Stimulated activated naive B cell treated with anti-CD40 and anti-IgM and Interleukin-4, amounts not matched to agents 10 μg/mL and 1 μg/mL and 100 μg/mL, for 72 hours (primary cell): ENCODE results near the gene PSME2.

Experiments
- ATAC-seq, 2 donors: fragments of 150-1000 bp; cut with Tn5 transposase; replicated peaks; 2 replicates each; pipeline ENCODE4 v1.10.0; 2021; ENCODE audit warnings: moderate library complexity in 1 of 2
- DNase-seq: peaks from one replicate; pipeline ENCODE4 v3.0.0; 2021
- H3K27ac Mint-ChIP-seq: one replicate; pipeline ENCODE4 v1.8.0; 2022; ENCODE audit warnings: mild to moderate bottlenecking, mixed read lengths
- H3K27me3 Mint-ChIP-seq, 2 donors: one replicate each; pipeline ENCODE4 v1.8.0; 2022; ENCODE audit warnings: mixed read lengths in 2 of 2
- H3K36me3 Mint-ChIP-seq, 2 donors: one replicate each; pipeline ENCODE4 v1.8.0; 2022; ENCODE audit warnings: mixed read lengths in 2 of 2, mild to moderate bottlenecking in 1 of 2
- H3K4me1 Mint-ChIP-seq, 2 donors: one replicate each; pipeline ENCODE4 v1.8.0; 2022; ENCODE audit warnings: mixed read lengths in 2 of 2, mild to moderate bottlenecking in 1 of 2
- H3K4me3 Mint-ChIP-seq, 2 donors: one replicate each; pipeline ENCODE4 v1.8.0; 2022; ENCODE audit warnings: mild to moderate bottlenecking in 2 of 2, mixed read lengths in 2 of 2, moderate library complexity in 1 of 2
- H3K9me3 Mint-ChIP-seq, 2 donors: one replicate each; pipeline ENCODE4 v1.8.0; 2022; ENCODE audit warnings: mixed read lengths in 2 of 2, mild to moderate bottlenecking in 1 of 2

PSME2 gene

GRCh38 chr14:24146453-24146977, at the start of gene PSME2:
Gene PSME2, minus strand, starts transcription at chr14:24146610. Its CDS starts 29 bp downstream, at chr14:24146581.
- Mint-ChIP-seq H3K36me3 (peaks cover 54 to 59% of the 10 kb centered on the region in 2 donors), H3K4me1 (peaks cover 45 to 76% of the 10 kb centered on the region in 2 donors)

GRCh38 chr14:24195186-24196070, 49.0 kb upstream of the PSME2 start, which contains the start of gene TM9SF1:
Gene TM9SF1, minus strand, starts transcription at chr14:24195441. Its CDS starts 422 bp downstream, at chr14:24195019.
- ATAC-seq (peak; percentile 90), DNase-seq (peak; percentile 87)
- H3K4me1 Mint-ChIP-seq = peaks cover 39 to 82% of the 10 kb centered on the region in 2 donors
- H3K4me3 Mint-ChIP-seq = peak within 1 kb of the TSS; percentile 92 to 95
- H3K9me3 Mint-ChIP-seq = peaks cover 0 to 3% of the 10 kb centered on the region in 2 donors
- peaks cover 33 to 57% of the 10 kb centered on the region in 2 donors for H3K36me3 Mint-ChIP-seq
- H3K27ac Mint-ChIP-seq = peak within 1 kb of the TSS; percentile 98
- H3K27me3 Mint-ChIP-seq = no peaks in the 10 kb centered on the region

More at GRCh38 chr14:24146453-24146977, at the start of gene PSME2:
- Mint-ChIP-seq H3K27me3 (no peaks in the 10 kb centered on the region), H3K9me3 (no peaks in the 10 kb centered on the region), H3K4me3 (peak within 1 kb of the TSS; percentile 96 to 97), H3K27ac (peak within 1 kb of the TSS; percentile 97)
- peak; percentile 97 for DNase-seq
- peak; percentile 79 to 80 for ATAC-seq

- Mint-ChIP-seq H3K9me3 (peaks cover 0 to 3% of the 10 kb centered on the region in 2 donors), H3K4me1 (peaks cover 41 to 82% of the 10 kb centered on the region in 2 donors), H3K4me3 (peak overlapping the region; percentile 92 to 95), H3K27ac (peak overlapping the region; percentile 98), H3K27me3 (no peaks in the 10 kb centered on the region), H3K36me3 (peaks cover 35 to 58% of the 10 kb centered on the region in 2 donors)
- ATAC-seq (no peak), DNase-seq (no peak)
Measured at GRCh38 chr14:24194873-24195185, 48.4 kb upstream of the PSME2 start.

GRCh38 chr14:24194186-24194872, 47.9 kb upstream of the PSME2 start:
- Mint-ChIP-seq H3K9me3 (peaks cover 0 to 3% of the 10 kb centered on the region in 2 donors), H3K4me3 (peak overlapping the region; percentile 92 to 95), H3K27ac (peak overlapping the region; percentile 98), H3K36me3 (peaks cover 31 to 54% of the 10 kb centered on the region in 2 donors), H3K4me1 (peaks cover 39 to 80% of the 10 kb centered on the region in 2 donors), H3K27me3 (no peaks in the 10 kb centered on the region)
- no peak for ATAC-seq
- DNase-seq = no peak

GRCh38 chr14:24192933-24193332, 46.5 kb upstream of the PSME2 start:
- no peak for ATAC-seq
- Mint-ChIP-seq H3K4me1 (peaks cover 34 to 74% of the 10 kb centered on the region in 2 donors), H3K36me3 (peaks cover 21 to 46% of the 10 kb centered on the region in 2 donors), H3K9me3 (no peaks in the 10 kb centered on the region), H3K27ac (no peak overlapping the region), H3K4me3 (no peak overlapping the region), H3K27me3 (no peaks in the 10 kb centered on the region)
- DNase-seq = no peak

GRCh38 chr14:24190416-24190815, 44.0 kb upstream of the PSME2 start:
- Mint-ChIP-seq H3K4me3 (no peak overlapping the region), H3K27ac (no peak overlapping the region)
- no peak for DNase-seq

GRCh38 chr14:24189460-24189859, 43.0 kb upstream of the PSME2 start:
- Mint-ChIP-seq H3K36me3 (peaks cover 27 to 49% of the 10 kb centered on the region in 2 donors), H3K27ac (peak overlapping the region; percentile 20), H3K27me3 (no peaks in the 10 kb centered on the region), H3K9me3 (no peaks in the 10 kb centered on the region), H3K4me1 (peaks cover 35 to 62% of the 10 kb centered on the region in 2 donors), H3K4me3 (no peak overlapping the region)
- no peak for DNase-seq
- ATAC-seq = no peak

More at GRCh38 chr14:24190416-24190815, 44.0 kb upstream of the PSME2 start:
- Mint-ChIP-seq H3K4me1 (peaks cover 38 to 72% of the 10 kb centered on the region in 2 donors), H3K27me3 (no peaks in the 10 kb centered on the region), H3K9me3 (no peaks in the 10 kb centered on the region), H3K36me3 (peaks cover 22 to 52% of the 10 kb centered on the region in 2 donors)
- ATAC-seq = no peak

- no peak for ATAC-seq
- peak overlapping the region; percentile 93 to 95 for H3K4me3 Mint-ChIP-seq
- no peaks in the 10 kb centered on the region for H3K27me3 Mint-ChIP-seq
- H3K4me1 Mint-ChIP-seq = peaks cover 30 to 58% of the 10 kb centered on the region in 2 donors
- DNase-seq = no peak
- H3K36me3 Mint-ChIP-seq = peaks cover 27 to 47% of the 10 kb centered on the region in 2 donors
- H3K27ac Mint-ChIP-seq = peak overlapping the region; percentile 95
- no peaks in the 10 kb centered on the region for H3K9me3 Mint-ChIP-seq
Measured at GRCh38 chr14:24189059-24189375, 42.6 kb upstream of the PSME2 start.

GRCh38 chr14:24188251-24189058, 42.0 kb upstream of the PSME2 start, which contains the start of gene IPO4:
Gene IPO4, minus strand, starts transcription at chr14:24188816. Its CDS starts 29 bp downstream, at chr14:24188787.
- Mint-ChIP-seq H3K36me3 (peaks cover 27 to 49% of the 10 kb centered on the region in 2 donors), H3K4me1 (peaks cover 29 to 55% of the 10 kb centered on the region in 2 donors), H3K4me3 (peak within 1 kb of the TSS; percentile 93 to 95), H3K9me3 (no peaks in the 10 kb centered on the region), H3K27ac (peak within 1 kb of the TSS; percentile 95), H3K27me3 (no peaks in the 10 kb centered on the region)
- DNase-seq = peak; percentile 90
- peak; percentile 96 to 98 for ATAC-seq

- DNase-seq = no peak
- H3K36me3 Mint-ChIP-seq = peaks cover 30 to 53% of the 10 kb centered on the region in 2 donors
- H3K27me3 Mint-ChIP-seq = no peaks in the 10 kb centered on the region
- peak overlapping the region; percentile 93 to 95 for H3K4me3 Mint-ChIP-seq
- no peaks in the 10 kb centered on the region for H3K9me3 Mint-ChIP-seq
- H3K27ac Mint-ChIP-seq = peak overlapping the region; percentile 95
- H3K4me1 Mint-ChIP-seq = peaks cover 25 to 49% of the 10 kb centered on the region in 2 donors
- no peak for ATAC-seq
Measured at GRCh38 chr14:24187539-24187915, 41.1 kb upstream of the PSME2 start.

GRCh38 chr14:24186831-24187538, 40.6 kb upstream of the PSME2 start:
- DNase-seq (no peak), ATAC-seq (no peak)
- Mint-ChIP-seq H3K27me3 (no peaks in the 10 kb centered on the region), H3K4me3 (peak overlapping the region; percentile 76), H3K9me3 (no peaks in the 10 kb centered on the region), H3K27ac (no peak overlapping the region), H3K36me3 (peaks cover 33 to 53% of the 10 kb centered on the region in 2 donors), H3K4me1 (peaks cover 20 to 44% of the 10 kb centered on the region in 2 donors)

- no peak overlapping the region for H3K27ac Mint-ChIP-seq
- H3K9me3 Mint-ChIP-seq = no peaks in the 10 kb centered on the region
- no peaks in the 10 kb centered on the region for H3K27me3 Mint-ChIP-seq
- H3K36me3 Mint-ChIP-seq = peaks cover 37 to 56% of the 10 kb centered on the region in 2 donors
- H3K4me3 Mint-ChIP-seq = no peak overlapping the region
- DNase-seq = no peak
- no peak for ATAC-seq
- H3K4me1 Mint-ChIP-seq = peaks cover 20 to 38% of the 10 kb centered on the region in 2 donors
Measured at GRCh38 chr14:24185741-24186140, 39.3 kb upstream of the PSME2 start.

- Mint-ChIP-seq H3K27me3 (no peaks in the 10 kb centered on the region), H3K9me3 (no peaks in the 10 kb centered on the region), H3K27ac (no peak overlapping the region), H3K4me1 (peaks cover 20 to 41% of the 10 kb centered on the region in 2 donors), H3K36me3 (peaks cover 37 to 58% of the 10 kb centered on the region in 2 donors), H3K4me3 (no peak overlapping the region)
- ATAC-seq = no peak
- DNase-seq = no peak
Measured at GRCh38 chr14:24185026-24185425, 38.6 kb upstream of the PSME2 start.
